Gastroesophageal sphincter (tissue), 4 donors: ENCODE measurements around the gene GLE1. TPM values are rescaled to one million over a fixed set of nuclear protein-coding genes. Genes with fewer than 3 reads are reported as not detected.
"Not testable (repeated sequence)": the region's sequence is repeated elsewhere in the genome, so short reads cannot be mapped to it uniquely, and the experiment has no call there.

Experiments
- ATAC-seq: fragments of 150-250 bp; one replicate; pipeline ENCODE4 v1.9.1; 2016; ENCODE audit warnings: mild to moderate bottlenecking, moderate library complexity
- H3K27ac ChIP-seq, 4 donors: fragments of 200-600 bp; sonication (generic) in 3 of 4; 1 replicate in 3 of 4; 2 replicates in 1 of 4; pipeline ENCODE4 v1.5.1; 2016 to 2019
- H3K27me3 ChIP-seq: fragments of 200-600 bp; sonication (generic); one replicate; pipeline ENCODE4 v1.5.1; 2019
- H3K36me3 ChIP-seq, 2 donors: fragments of 200-600 bp; sonication (generic); one replicate each; pipeline ENCODE4 v1.5.1; 2019; ENCODE audit warnings: control low read depth in 1 of 2
- H3K4me1 ChIP-seq, 3 donors: fragments of 200-600 bp; sonication (generic); 1 replicate in 2 of 3; 2 replicates in 1 of 3; pipeline ENCODE4 v1.5.1; 2016 to 2019; ENCODE audit warnings: control low read depth in 2 of 3
- H3K4me3 ChIP-seq, 2 donors: fragments of 200-600 bp; sonication (generic); one replicate each; pipeline ENCODE4 v1.5.1; 2019; ENCODE audit warnings: mild to moderate bottlenecking in 1 of 2, moderate library complexity in 1 of 2
- H3K9me3 ChIP-seq, 3 donors: fragments of 200-600 bp; sonication (generic); one replicate each; pipeline ENCODE4 v1.5.1; 2017 to 2019; ENCODE audit warnings: control low read depth in 2 of 3
- EP300 ChIP-seq: sonication (generic); formaldehyde crosslinking; IDR thresholded peaks from one replicate; pipeline ENCODE4 v1.6.1; 2017; ENCODE audit warnings: antibody characterized with exemption, mild to moderate bottlenecking
- POLR2A ChIP-seq, 2 donors: fragments of 450-650 bp; IDR thresholded peaks; one replicate each; pipeline ENCODE4 v1.6.1; 2017; ENCODE audit warnings: antibody characterized with exemption in 2 of 2, mild to moderate bottlenecking in 2 of 2, moderate library complexity in 1 of 2
- POLR2AphosphoS5 ChIP-seq: sonication (generic); formaldehyde crosslinking; IDR thresholded peaks from one replicate; pipeline ENCODE4 v1.6.1; 2017; ENCODE audit warnings: antibody characterized with exemption
- WGBS, 2 donors: methylation state at CpG; one replicate each; pipeline ENCODE4 v1.1.5; 2018; ENCODE audit warnings: low coverage in 1 of 2; 5-methylcytosine and 5-hydroxymethylcytosine counted together
- total RNA-seq, 4 donors: library from RNA; depleted of rRNA; stranded (reverse); fragments of >200 nt; gene quantifications; one replicate each; pipeline ENCODE4 v1.1.0, GENCODE V29; 2016
- TF ChIP-seq, protein P1 (sequence below), 4 experiments: fragments of 200-600 bp in 2 of 4; fragments of 450-650 bp in 2 of 4; sonication (generic) in 1 of 4; IDR thresholded peaks; one replicate each; pipeline ENCODE4 v1.5.1; 2017 to 2019; ENCODE audit warnings: antibody characterized with exemption in 4 of 4, mild to moderate bottlenecking in 2 of 4, moderate library complexity in 2 of 4

Gene GLE1
- total RNA-seq, 4 donors from 2014 or later: 18.7 to 32.4 (median 26.9) TPM

DNA sequence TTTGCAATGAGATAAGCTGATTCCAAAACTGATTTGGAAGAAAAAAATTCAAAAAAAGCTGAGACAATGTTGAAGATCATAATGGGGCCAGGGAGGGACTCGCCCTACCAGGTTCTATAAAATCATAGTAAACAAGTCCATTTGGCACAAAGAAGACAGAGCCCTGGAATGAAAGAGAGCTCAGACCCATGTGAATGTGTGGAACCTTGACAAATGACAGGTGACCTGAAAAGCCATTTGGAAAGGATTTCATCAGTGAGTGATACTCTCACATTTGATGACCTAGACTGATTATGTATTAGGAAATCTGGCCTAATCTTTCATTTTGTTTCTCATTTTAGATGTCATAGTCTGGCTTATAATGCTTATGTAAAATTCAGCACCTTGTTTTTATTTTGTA lies 74.7 kb downstream of the GLE1 start:
- H3K4me1 ChIP-seq: peaks cover 0 to 8% (median 0%) of the 10 kb centered on the region in 3 donors
- H3K9me3 ChIP-seq: no peaks in the 10 kb centered on the region
- peaks cover 36 to 99% of the 10 kb centered on the region in 2 donors for H3K36me3 ChIP-seq
- TF ChIP-seq POLR2A (IDR thresholded peaks at IDR 0.05) (no peak), POLR2AphosphoS5 (no peak), EP300 (no peak)
- TF ChIP-seq, protein P1, sequence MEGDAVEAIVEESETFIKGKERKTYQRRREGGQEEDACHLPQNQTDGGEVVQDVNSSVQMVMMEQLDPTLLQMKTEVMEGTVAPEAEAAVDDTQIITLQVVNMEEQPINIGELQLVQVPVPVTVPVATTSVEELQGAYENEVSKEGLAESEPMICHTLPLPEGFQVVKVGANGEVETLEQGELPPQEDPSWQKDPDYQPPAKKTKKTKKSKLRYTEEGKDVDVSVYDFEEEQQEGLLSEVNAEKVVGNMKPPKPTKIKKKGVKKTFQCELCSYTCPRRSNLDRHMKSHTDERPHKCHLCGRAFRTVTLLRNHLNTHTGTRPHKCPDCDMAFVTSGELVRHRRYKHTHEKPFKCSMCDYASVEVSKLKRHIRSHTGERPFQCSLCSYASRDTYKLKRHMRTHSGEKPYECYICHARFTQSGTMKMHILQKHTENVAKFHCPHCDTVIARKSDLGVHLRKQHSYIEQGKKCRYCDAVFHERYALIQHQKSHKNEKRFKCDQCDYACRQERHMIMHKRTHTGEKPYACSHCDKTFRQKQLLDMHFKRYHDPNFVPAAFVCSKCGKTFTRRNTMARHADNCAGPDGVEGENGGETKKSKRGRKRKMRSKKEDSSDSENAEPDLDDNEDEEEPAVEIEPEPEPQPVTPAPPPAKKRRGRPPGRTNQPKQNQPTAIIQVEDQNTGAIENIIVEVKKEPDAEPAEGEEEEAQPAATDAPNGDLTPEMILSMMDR (IDR thresholded peaks at IDR 0.05): no peak
- WGBS, 2 donors: 92% methylated on average over 1 of the region's 1 CpG; no CpG with 5 or more reads in 1 of the 2 donors
- no peak overlapping the region for H3K27ac ChIP-seq
- ATAC-seq: no peak
- H3K27me3 ChIP-seq: no peaks in the 10 kb centered on the region
- H3K4me3 ChIP-seq: no peak overlapping the region

- Histone ChIP-seq H3K36me3 (peaks cover 42 to 100% of the 10 kb centered on the region in 2 donors), H3K27ac (no peak overlapping the region), H3K9me3 (no peaks in the 10 kb centered on the region), H3K4me3 (no peak overlapping the region), H3K4me1 (peaks cover 0 to 1% (median 0%) of the 10 kb centered on the region in 3 donors), H3K27me3 (no peaks in the 10 kb centered on the region)
- ATAC-seq: no peak
- 52 to 86% methylated on average over 3 to 9 of the region's 10 CpGs for WGBS, 2 donors
- no peak for TF ChIP-seq POLR2AphosphoS5
- TF ChIP-seq, protein P1 (IDR thresholded peaks at IDR 0.05): no peak
- TF ChIP-seq POLR2A (IDR thresholded peaks at IDR 0.05): no peak
- TF ChIP-seq EP300: no peak
These were observed 76.2 kb downstream of the GLE1 start for GRCh38 chr9:128580731-128581130.

DNA sequence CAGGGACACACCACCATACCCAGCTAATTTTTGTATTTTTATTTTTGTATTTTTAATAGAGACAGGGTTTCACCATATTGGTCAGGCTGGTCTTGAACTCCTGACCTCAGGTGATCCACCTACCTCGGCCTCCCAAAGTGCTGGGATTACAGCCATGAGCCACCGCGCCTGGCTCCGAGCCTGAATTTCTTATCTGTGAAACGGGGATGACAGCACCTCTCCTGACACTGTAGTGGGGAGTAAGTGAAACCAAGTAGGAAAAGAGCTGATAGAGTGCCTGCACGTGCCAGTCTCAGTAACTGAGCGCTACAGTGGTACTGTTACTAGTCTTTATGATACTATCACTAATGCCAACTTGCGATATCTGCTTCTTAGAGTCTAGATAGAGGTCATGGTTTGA lies 80.6 kb downstream of the GLE1 start:
- H3K27ac ChIP-seq, H3K27me3 ChIP-seq, ATAC-seq, H3K9me3 ChIP-seq, H3K4me3 ChIP-seq, H3K4me1 ChIP-seq: not testable (repeated sequence)
- WGBS, 2 donors: 75 to 77% methylated on average over 2 to 8 of the region's 8 CpGs
- H3K36me3 ChIP-seq: peaks cover 32 to 100% of the 10 kb centered on the region in 2 donors

GRCh38 chr9:128586934-128587333 lies 82.4 kb downstream of the GLE1 start:
- H3K36me3 ChIP-seq: peaks cover 24 to 100% of the 10 kb centered on the region in 2 donors
- ATAC-seq, H3K27me3 ChIP-seq, H3K27ac ChIP-seq, H3K4me3 ChIP-seq, H3K9me3 ChIP-seq, H3K4me1 ChIP-seq: not testable (repeated sequence)
- 93 to 96% methylated on average over 4 to 5 of the region's 11 CpGs for WGBS, 2 donors

- H3K9me3 ChIP-seq: no peaks in the 10 kb centered on the region
- H3K4me3 ChIP-seq: no peak overlapping the region
- ATAC-seq: no peak
- 50 to 63% methylated on average over 2 to 6 of the region's 6 CpGs for WGBS, 2 donors
- H3K27me3 ChIP-seq: no peaks in the 10 kb centered on the region
- H3K27ac ChIP-seq: no peak overlapping the region
- TF ChIP-seq POLR2A (IDR thresholded peaks at IDR 0.05) (no peak), POLR2AphosphoS5 (no peak), EP300 (no peak)
- TF ChIP-seq, protein P1 (IDR thresholded peaks at IDR 0.05): no peak
- H3K36me3 ChIP-seq: peaks cover 19 to 100% of the 10 kb centered on the region in 2 donors
- no peaks in the 10 kb centered on the region for H3K4me1 ChIP-seq
These were observed 82.9 kb downstream of the GLE1 start for GRCh38 chr9:128587453-128587852.

DNA sequence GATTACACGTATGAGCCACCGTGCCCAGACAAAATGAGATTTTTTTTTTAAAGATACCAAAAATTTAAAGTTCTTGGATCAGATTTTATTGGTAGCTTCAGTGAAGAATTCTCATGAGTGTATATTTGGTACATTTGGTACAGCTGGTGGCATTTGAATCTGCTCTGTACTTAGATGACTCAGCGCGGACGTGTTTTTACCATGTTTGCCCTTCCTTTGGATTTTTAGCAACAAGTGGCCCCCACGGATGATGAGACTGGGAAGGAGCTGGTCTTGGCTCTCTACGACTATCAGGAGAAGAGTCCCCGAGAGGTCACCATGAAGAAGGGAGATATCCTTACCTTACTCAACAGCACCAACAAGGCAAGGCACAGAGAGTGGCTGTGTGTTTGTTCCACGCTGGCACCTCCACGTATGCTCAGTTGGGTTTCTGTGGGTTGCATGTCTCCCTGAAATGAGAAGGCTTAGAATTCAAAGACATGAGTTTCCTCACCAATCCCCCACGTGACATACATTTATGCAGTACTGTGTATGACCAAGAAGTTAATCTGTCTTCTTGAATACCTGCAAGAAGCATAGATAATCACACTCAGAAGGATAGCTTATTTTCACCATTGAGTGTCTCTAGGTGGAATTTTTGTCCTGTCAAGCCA lies 84.2 kb downstream of the GLE1 start:
- H3K27me3 ChIP-seq: no peaks in the 10 kb centered on the region
- H3K27ac ChIP-seq: no peak overlapping the region
- H3K4me1 ChIP-seq: no peaks in the 10 kb centered on the region
- H3K36me3 ChIP-seq: peaks cover 9 to 100% of the 10 kb centered on the region in 2 donors
- no peaks in the 10 kb centered on the region for H3K9me3 ChIP-seq
- 95 to 100% methylated on average over 1 to 7 of the region's 11 CpGs for WGBS, 2 donors
- TF ChIP-seq POLR2A (IDR thresholded peaks at IDR 0.05) (no peak), POLR2AphosphoS5 (no peak), EP300 (no peak)
- TF ChIP-seq, protein P1 (IDR thresholded peaks at IDR 0.05): no peak
- no peak for ATAC-seq
- no peak overlapping the region for H3K4me3 ChIP-seq
